ENCODE results near the gene ARID1A. TPM values are rescaled to one million over a fixed set of nuclear protein-coding genes. Genes with fewer than 3 reads are reported as not detected.

ARID1A gene
- total RNA-seq, 1 donor from 2014 or later = 43.1 TPM

- Histone ChIP-seq H3K4me1 (no peaks in the 10 kb centered on the region), H2AFZ (replicated peaks) (no peak overlapping the region), H3K9me3 (ENCODE audit: low read depth) (no peaks in the 10 kb centered on the region), H3K4me3 (no peak overlapping the region), H3F3A (ENCODE audit: low read depth) (peaks cover 4% of the 10 kb centered on the region), H3K27me3 (no peaks in the 10 kb centered on the region), H3K9ac (no peak overlapping the region), H3K27ac (no peak overlapping the region), H3K79me2 (ENCODE audit: low read depth) (peaks cover 100% of the 10 kb centered on the region), H4K20me1 (ENCODE audit: low read depth) (peaks cover 98% of the 10 kb centered on the region), H3K36me3 (peaks cover 5% of the 10 kb centered on the region), H3K4me2 (no peak overlapping the region)
- no peaks in the 10 kb centered on the region for H3K4me1 Mint-ChIP-seq
- H3K27ac Mint-ChIP-seq = no peak overlapping the region
- TF ChIP-seq CTCF (IDR thresholded peaks at IDR 0.05) (no peak), EZH2phosphoT487 (IDR thresholded peaks at IDR 0.05) (no peak), EZH2 (IDR thresholded peaks at IDR 0.05) (no peak)
- no peak overlapping the region for H3K4me3 Mint-ChIP-seq
- peaks cover 50% of the 10 kb centered on the region for H3K36me3 Mint-ChIP-seq
- no peaks in the 10 kb centered on the region for H3K27me3 Mint-ChIP-seq (ENCODE audit: insufficient read depth, low read depth)
- DNase-seq (ENCODE audit: low spot score) = no peak
- no peaks in the 10 kb centered on the region for H3K9me3 Mint-ChIP-seq
Measured at GRCh38 chr1:26754086-26754874, 58.5 kb downstream of the ARID1A start.

- Histone ChIP-seq H3K27me3 (no peaks in the 10 kb centered on the region), H2AFZ (replicated peaks) (no peak overlapping the region), H3K9me3 (ENCODE audit: low read depth) (no peaks in the 10 kb centered on the region), H3K4me2 (no peak overlapping the region), H3K79me2 (ENCODE audit: low read depth) (peaks cover 100% of the 10 kb centered on the region), H3K4me1 (no peaks in the 10 kb centered on the region), H3K9ac (no peak overlapping the region), H3K36me3 (peaks cover 21% of the 10 kb centered on the region), H3K27ac (no peak overlapping the region), H4K20me1 (ENCODE audit: low read depth) (peaks cover 83% of the 10 kb centered on the region), H3K4me3 (no peak overlapping the region), H3F3A (ENCODE audit: low read depth) (peaks cover 6% of the 10 kb centered on the region)
- H3K4me3 Mint-ChIP-seq = no peak overlapping the region
- TF ChIP-seq CTCF (IDR thresholded peaks at IDR 0.05) (no peak), EZH2 (IDR thresholded peaks at IDR 0.05) (no peak), EZH2phosphoT487 (IDR thresholded peaks at IDR 0.05) (no peak)
- H3K9me3 Mint-ChIP-seq = no peaks in the 10 kb centered on the region
- H3K36me3 Mint-ChIP-seq = peaks cover 53% of the 10 kb centered on the region
- DNase-seq (ENCODE audit: low spot score) = no peak
- H3K4me1 Mint-ChIP-seq = no peaks in the 10 kb centered on the region
- H3K27ac Mint-ChIP-seq = no peak overlapping the region
- H3K27me3 Mint-ChIP-seq (ENCODE audit: insufficient read depth, low read depth) = no peaks in the 10 kb centered on the region
Measured at GRCh38 chr1:26758358-26758757, 62.5 kb downstream of the ARID1A start.

GRCh38 chr1:26759531-26759930 lies 63.7 kb downstream of the ARID1A start:
- H4K20me1 ChIP-seq (ENCODE audit: low read depth) = peaks cover 73% of the 10 kb centered on the region
- peaks cover 99% of the 10 kb centered on the region for H3K79me2 ChIP-seq (ENCODE audit: low read depth)
- no peaks in the 10 kb centered on the region for H3K9me3 ChIP-seq (ENCODE audit: low read depth)
- Mint-ChIP-seq H3K27me3 (ENCODE audit: insufficient read depth, low read depth) (no peaks in the 10 kb centered on the region), H3K27ac (no peak overlapping the region), H3K9me3 (no peaks in the 10 kb centered on the region), H3K36me3 (peaks cover 52% of the 10 kb centered on the region), H3K4me3 (no peak overlapping the region), H3K4me1 (no peaks in the 10 kb centered on the region)
- no peak for TF ChIP-seq EZH2phosphoT487 (IDR thresholded peaks at IDR 0.05)
- peaks cover 24% of the 10 kb centered on the region for H3K36me3 ChIP-seq
- peaks cover 6% of the 10 kb centered on the region for H3F3A ChIP-seq (ENCODE audit: low read depth)
- H3K9ac ChIP-seq = no peak overlapping the region
- no peaks in the 10 kb centered on the region for H3K27me3 ChIP-seq
- H3K4me2 ChIP-seq = no peak overlapping the region
- no peak for DNase-seq (ENCODE audit: low spot score)
- no peaks in the 10 kb centered on the region for H3K4me1 ChIP-seq
- H3K27ac ChIP-seq = no peak overlapping the region
- H2AFZ ChIP-seq (replicated peaks) = no peak overlapping the region
- no peak overlapping the region for H3K4me3 ChIP-seq

- H2AFZ ChIP-seq (replicated peaks) = no peak overlapping the region
- H4K20me1 ChIP-seq (ENCODE audit: low read depth) = peaks cover 67% of the 10 kb centered on the region
- Mint-ChIP-seq H3K9me3 (no peaks in the 10 kb centered on the region), H3K27ac (no peak overlapping the region), H3K4me3 (no peak overlapping the region), H3K4me1 (no peaks in the 10 kb centered on the region), H3K27me3 (ENCODE audit: insufficient read depth, low read depth) (no peaks in the 10 kb centered on the region), H3K36me3 (peaks cover 47% of the 10 kb centered on the region)
- peaks cover 3% of the 10 kb centered on the region for H3F3A ChIP-seq (ENCODE audit: low read depth)
- peaks cover 91% of the 10 kb centered on the region for H3K79me2 ChIP-seq (ENCODE audit: low read depth)
- H3K9me3 ChIP-seq (ENCODE audit: low read depth) = no peaks in the 10 kb centered on the region
- H3K4me1 ChIP-seq = no peaks in the 10 kb centered on the region
- peaks cover 27% of the 10 kb centered on the region for H3K36me3 ChIP-seq
- H3K27me3 ChIP-seq = no peaks in the 10 kb centered on the region
- peak; percentile 25 for TF ChIP-seq CTCF (IDR thresholded peaks at IDR 0.05)
- TF ChIP-seq EZH2phosphoT487 (IDR thresholded peaks at IDR 0.05) = no peak
- DNase-seq (ENCODE audit: low spot score) = no peak
- H3K4me2 ChIP-seq = no peak overlapping the region
- H3K27ac ChIP-seq = no peak overlapping the region
- no peak overlapping the region for H3K4me3 ChIP-seq
- no peak overlapping the region for H3K9ac ChIP-seq
Measured at GRCh38 chr1:26761217-26761616, 65.4 kb downstream of the ARID1A start.

Measured in neural progenitor cell (in vitro differentiated cells).